CD14-positive monocyte (primary cell): Measurements from ENCODE around the gene HSPA8. TPM values are rescaled to one million over a fixed set of nuclear protein-coding genes. Genes with fewer than 3 reads are reported as not detected.

Experiments
- DNase-seq, 3 donors: peaks; one replicate each; pipeline ENCODE4 v3.0.0-alpha.2; 2011 to 2022
- H2AFZ ChIP-seq: 2 replicates; pipeline ENCODE4 v1.6.0; 2012; ENCODE audit warnings: mild to moderate bottlenecking, low read depth, low read length, inconsistent platforms; ENCODE audit not compliant: insufficient read depth, poor library complexity, severe bottlenecking
- H3K27ac ChIP-seq, 2 donors: 1 replicate in 1 of 2; 2 replicates in 1 of 2; pipeline ENCODE4 v1.5.1; 2012 to 2013; ENCODE audit warnings: low read length in 2 of 2, control low read depth in 1 of 2, inconsistent platforms in 1 of 2, low read depth in 1 of 2, mild to moderate bottlenecking in 1 of 2
- H3K27me3 ChIP-seq, 2 donors: one replicate each; pipeline versions ENCODE4 v1.6.0 to v1.6.1; 2011 to 2013; ENCODE audit warnings: low read length in 2 of 2; ENCODE audit not compliant: control insufficient read depth in 2 of 2, insufficient read depth in 2 of 2
- H3K36me3 ChIP-seq, 2 donors: replicated peaks in 1 of 2; 1 replicate in 1 of 2; 2 replicates in 1 of 2; pipeline versions ENCODE4 v1.5.1 to v1.6.1; 2012 to 2013; ENCODE audit warnings: low read length in 2 of 2, control low read depth in 1 of 2, inconsistent platforms in 1 of 2, mild to moderate bottlenecking in 1 of 2; ENCODE audit not compliant: insufficient read depth in 2 of 2, control insufficient read depth in 1 of 2
- H3K4me1 ChIP-seq, 2 donors: 1 replicate in 1 of 2; 2 replicates in 1 of 2; pipeline versions ENCODE4 v1.5.1 to v1.6.1; 2012 to 2013; ENCODE audit warnings: low read length in 2 of 2, control low read depth in 1 of 2, inconsistent platforms in 1 of 2, mild to moderate bottlenecking in 1 of 2, moderate library complexity in 1 of 2; ENCODE audit not compliant: insufficient read depth in 2 of 2, control insufficient read depth in 1 of 2
- H3K4me2 ChIP-seq: replicated peaks from 2 replicates; pipeline ENCODE3; 2012; ENCODE audit warnings: low read length, moderate library complexity, mild to moderate bottlenecking; ENCODE audit not compliant: poor library complexity, severe bottlenecking; ENCODE audit errors: extremely low read depth
- H3K4me3 ChIP-seq, 3 experiments: fragments of 200-600 bp in 1 of 3; sonication (generic) in 1 of 3; replicated peaks in 1 of 3; 1 replicate in 2 of 3; 2 replicates in 1 of 3; pipeline ENCODE4 v1.5.1; 2011 to 2013; ENCODE audit warnings: low read length in 3 of 3, mild to moderate bottlenecking in 3 of 3, control low read depth in 2 of 3, low read depth in 2 of 3, inconsistent platforms in 1 of 3, moderate library complexity in 1 of 3
- H3K79me2 ChIP-seq: 2 replicates; pipeline ENCODE4 v1.6.0; 2012; ENCODE audit warnings: mild to moderate bottlenecking, control low read depth, inconsistent platforms, low read length, moderate library complexity; ENCODE audit not compliant: insufficient read depth
- H3K9ac ChIP-seq: 2 replicates; pipeline ENCODE4 v1.6.0; 2017; ENCODE audit warnings: low read length, mild to moderate bottlenecking; ENCODE audit not compliant: insufficient read depth, poor library complexity, severe bottlenecking
- H3K9me3 ChIP-seq, 2 donors: replicated peaks in 1 of 2; 1 replicate in 1 of 2; 2 replicates in 1 of 2; pipeline versions ENCODE4 v1.5.1 to v1.6.1; 2012 to 2013; ENCODE audit warnings: low read length in 2 of 2, control low read depth in 1 of 2; ENCODE audit not compliant: control insufficient read depth in 1 of 2, insufficient read depth in 1 of 2
- H4K20me1 ChIP-seq: 2 replicates; pipeline ENCODE4 v1.6.0; 2012; ENCODE audit warnings: mild to moderate bottlenecking, low read length, control low read depth, moderate library complexity; ENCODE audit not compliant: insufficient read depth
- H3K27ac Mint-ChIP-seq, 7 donors: one replicate each; pipeline ENCODE4 v1.8.0; 2020; ENCODE audit warnings: mild to moderate bottlenecking in 7 of 7, mixed read lengths in 7 of 7, moderate library complexity in 6 of 7, inconsistent platforms in 2 of 7
- H3K27me3 Mint-ChIP-seq, 3 donors: one replicate each; pipeline ENCODE4 v1.8.0; 2021 to 2022; ENCODE audit warnings: low read depth in 3 of 3, mild to moderate bottlenecking in 3 of 3, mixed read lengths in 3 of 3, moderate library complexity in 3 of 3, inconsistent platforms in 1 of 3
- H3K36me3 Mint-ChIP-seq, 2 donors: one replicate each; pipeline ENCODE4 v1.8.0; 2020; ENCODE audit warnings: mixed read lengths in 2 of 2, inconsistent platforms in 1 of 2, mild to moderate bottlenecking in 1 of 2
- H3K4me1 Mint-ChIP-seq: one replicate; pipeline ENCODE4 v1.8.0; 2020; ENCODE audit warnings: mild to moderate bottlenecking, mixed read lengths
- H3K4me3 Mint-ChIP-seq, 2 donors: one replicate each; pipeline ENCODE4 v1.8.0; 2020; ENCODE audit warnings: mild to moderate bottlenecking in 2 of 2, mixed read lengths in 2 of 2, moderate library complexity in 1 of 2
- H3K9me3 Mint-ChIP-seq, 7 donors: one replicate each; pipeline ENCODE4 v1.8.0; 2020 to 2022; ENCODE audit warnings: mixed read lengths in 7 of 7, mild to moderate bottlenecking in 6 of 7, moderate library complexity in 6 of 7, inconsistent platforms in 2 of 7
- CTCF ChIP-seq: fragments of 200-600 bp; IDR thresholded peaks from one replicate; pipeline ENCODE4 v1.8.0; 2022; ENCODE audit warnings: antibody characterized with exemption, mild to moderate bottlenecking
- WGBS: methylation state at CpG from one replicate; pipeline ENCODE4 v1.1.5; 2013; ENCODE audit warnings: missing lambda C conversion rate; ENCODE audit not compliant: insufficient coverage; 5-methylcytosine and 5-hydroxymethylcytosine counted together
- intact Hi-C, 2 donors: fragments of 100-400 bp; cut with micrococcal nuclease; formaldehyde crosslinking; loops; one replicate each; pipeline versions ENCODE4 v1.15.0 to v1.15.1; 2023
- polyA plus RNA-seq, 3 donors: library from polyadenylated mRNA; depleted of rRNA in 1 of 3; unstranded in 2 of 3; stranded (reverse) in 1 of 3; fragments of 300-500 nt in 2 of 3; fragments of >200 nt in 1 of 3; fragmentation: Illumina TruSeq in 2 of 3; gene quantifications; 1 replicate in 2 of 3; 2 replicates in 1 of 3; pipeline ENCODE4 v1.2.3, GENCODE V29; 2012 to 2021

Gene HSPA8
- polyA plus RNA-seq, 3 donors = 399 to 531 (median 511) TPM

- TF ChIP-seq CTCF = no peak
- peaks cover 48 to 72% of the 10 kb centered on the region in 2 donors for H3K4me1 ChIP-seq
- H3K36me3 ChIP-seq = peaks cover 4 to 5% of the 10 kb centered on the region in 2 donors
- peaks cover 65% of the 10 kb centered on the region for H3K79me2 ChIP-seq
- no peaks in the 10 kb centered on the region for H3K9me3 Mint-ChIP-seq
- H3K27me3 ChIP-seq = no peaks in the 10 kb centered on the region
- no peak overlapping the region for H3K9ac ChIP-seq
- no peak overlapping the region for H3K4me2 ChIP-seq
- no peaks in the 10 kb centered on the region for H3K9me3 ChIP-seq
- intact Hi-C loops = no loop called here
- DNase-seq = peak in 1 of 3 donors; percentile 17
- no peak overlapping the region for H2AFZ ChIP-seq
- H4K20me1 ChIP-seq = peaks cover 12% of the 10 kb centered on the region
- no peak overlapping the region for H3K4me3 ChIP-seq
- H3K4me3 Mint-ChIP-seq = no peak overlapping the region
- peaks cover 4 to 9% of the 10 kb centered on the region in 2 donors for H3K36me3 Mint-ChIP-seq
- no peaks in the 10 kb centered on the region for H3K27me3 Mint-ChIP-seq
- H3K27ac Mint-ChIP-seq = peak overlapping the region in 1 of 7 donors; percentile 19
- no peak overlapping the region for H3K27ac ChIP-seq
- peaks cover 57% of the 10 kb centered on the region for H3K4me1 Mint-ChIP-seq
- no CpG with 5 or more reads among the region's 2 CpGs for WGBS
Observed at GRCh38 chr11:123065621-123066020, 3.7 kb upstream of the HSPA8 start.

GRCh38 chr11:123063826-123064657 lies 2.1 kb upstream of the HSPA8 start:
- no peaks in the 10 kb centered on the region for H3K27me3 ChIP-seq
- peaks cover 81% of the 10 kb centered on the region for H3K79me2 ChIP-seq
- Mint-ChIP-seq H3K27me3 (no peaks in the 10 kb centered on the region), H3K9me3 (no peaks in the 10 kb centered on the region), H3K36me3 (peaks cover 20 to 24% of the 10 kb centered on the region in 2 donors), H3K4me1 (peaks cover 60% of the 10 kb centered on the region), H3K27ac (peak overlapping the region; percentile 96 to 100 (median 99)), H3K4me3 (peak overlapping the region in 1 of 2 donors; percentile 94)
- H3K4me3 ChIP-seq = peak overlapping the region; percentile 55 to 98 (median 96)
- peaks cover 28% of the 10 kb centered on the region for H4K20me1 ChIP-seq
- H3K27ac ChIP-seq = peak overlapping the region; percentile 99 to 100
- intact Hi-C loops = loop anchor here (2.0 to 5.0 kb wide), 2 partner anchors 202 to 207 kb away; no protein-coding TSS in a partner anchor
- WGBS = no CpG with 5 or more reads among the region's 9 CpGs
- DNase-seq = no peak
- H3K4me1 ChIP-seq = peaks cover 51 to 72% of the 10 kb centered on the region in 2 donors
- peak overlapping the region; percentile 100 for H3K9ac ChIP-seq
- H3K4me2 ChIP-seq = peak overlapping the region; percentile 84
- peak overlapping the region; percentile 89 for H2AFZ ChIP-seq
- H3K9me3 ChIP-seq = no peaks in the 10 kb centered on the region
- TF ChIP-seq CTCF = no peak
- peaks cover 19 to 20% of the 10 kb centered on the region in 2 donors for H3K36me3 ChIP-seq
